GM19240 (cell line): Measurements from ENCODE around the gene DRC7.
A peak's percentile ranks its signal among the peaks of the same experiment; 100 is the strongest.
"Not testable (repeated sequence)": the region's sequence is repeated elsewhere in the genome, so short reads cannot be mapped to it uniquely, and the experiment has no call there.

ENCODE experiments used
- DNase-seq: peaks from one replicate; pipeline ENCODE4 v3.0.0; 2011; ENCODE audit warnings: low spot score; ENCODE audit not compliant: insufficient read length

Gene DRC7

DNA sequence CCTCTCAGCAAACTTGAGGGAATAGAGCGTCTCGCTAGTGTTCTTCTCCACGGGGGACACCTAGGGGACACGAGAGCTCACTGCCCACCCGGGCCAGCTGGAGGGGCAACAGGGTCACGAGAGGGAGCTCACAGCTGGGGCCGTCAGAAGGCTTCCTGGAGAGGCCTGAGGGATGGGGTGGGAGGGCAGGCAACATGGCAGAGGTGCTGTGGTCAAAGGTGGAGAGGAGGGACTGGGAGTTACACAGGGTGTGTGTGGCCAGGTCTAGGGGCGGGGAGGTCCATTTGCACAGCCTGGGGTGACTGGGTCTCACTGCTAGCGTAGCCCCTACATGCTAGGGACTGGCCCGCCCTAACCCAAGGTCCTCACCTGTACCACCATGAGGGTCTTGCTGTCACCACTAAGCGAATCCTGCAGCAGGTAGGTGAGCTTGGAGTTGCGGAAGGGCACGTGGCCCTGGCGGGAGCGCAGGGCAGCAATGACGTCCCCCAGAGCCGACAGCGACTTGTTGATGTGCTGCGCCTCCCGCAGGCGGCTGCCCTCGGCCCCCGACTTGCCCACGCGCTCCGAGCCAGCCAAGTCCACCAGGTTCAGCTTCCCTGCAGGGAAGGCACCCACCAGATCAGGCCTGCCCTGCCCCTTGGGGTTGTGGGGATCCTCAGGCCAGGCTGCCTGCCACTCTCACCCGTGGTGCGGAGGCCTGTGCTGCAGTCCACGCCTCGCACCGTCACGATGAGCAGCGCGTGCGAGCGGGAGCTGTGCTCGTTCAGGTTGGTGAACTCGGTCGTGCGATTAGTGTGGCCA is 66.0 kb downstream of the DRC7 start:
- no peak for DNase-seq

DNA sequence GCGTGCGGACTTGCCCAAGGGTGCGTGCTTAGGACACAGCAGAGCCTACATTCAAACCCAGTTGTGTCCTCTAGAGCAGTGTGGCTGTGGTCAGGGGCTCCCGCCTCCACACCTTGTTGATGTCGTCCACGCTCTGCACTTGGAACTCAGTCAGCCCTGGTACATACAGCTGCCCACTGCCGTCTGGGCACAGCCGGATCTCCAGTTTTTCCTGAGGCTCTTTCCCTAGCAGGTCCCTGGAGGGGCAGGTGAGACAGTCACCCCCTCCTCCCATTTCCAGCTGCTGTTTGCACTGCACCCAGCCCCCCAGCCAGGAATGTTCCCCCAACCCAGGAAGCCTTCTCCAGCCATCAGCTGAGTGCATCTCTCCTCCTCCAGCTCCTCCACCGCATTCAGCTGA is 66.7 kb downstream of the DRC7 start:
- DNase-seq, result no peak

DNA sequence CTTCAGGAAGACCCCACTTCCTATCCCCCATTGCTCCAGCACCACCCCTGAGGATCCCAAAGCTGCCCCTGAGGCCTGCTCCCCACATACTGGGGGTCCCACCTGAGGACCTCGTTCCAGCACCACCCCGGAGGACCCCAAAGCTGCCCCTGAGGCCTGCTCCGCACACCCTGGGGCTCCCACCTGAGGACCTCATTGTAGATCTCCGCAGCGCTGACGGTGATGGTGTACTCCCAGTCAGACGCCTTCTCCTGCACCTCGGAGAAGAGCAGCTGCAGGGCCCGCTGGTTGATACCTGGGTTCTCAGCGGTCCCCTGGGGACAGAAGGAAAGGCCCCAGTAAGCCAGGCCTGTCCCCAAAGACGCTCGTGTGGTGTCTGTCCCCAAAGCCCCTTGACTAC is 67.4 kb downstream of the DRC7 start:
- DNase-seq, result no peak

DNA sequence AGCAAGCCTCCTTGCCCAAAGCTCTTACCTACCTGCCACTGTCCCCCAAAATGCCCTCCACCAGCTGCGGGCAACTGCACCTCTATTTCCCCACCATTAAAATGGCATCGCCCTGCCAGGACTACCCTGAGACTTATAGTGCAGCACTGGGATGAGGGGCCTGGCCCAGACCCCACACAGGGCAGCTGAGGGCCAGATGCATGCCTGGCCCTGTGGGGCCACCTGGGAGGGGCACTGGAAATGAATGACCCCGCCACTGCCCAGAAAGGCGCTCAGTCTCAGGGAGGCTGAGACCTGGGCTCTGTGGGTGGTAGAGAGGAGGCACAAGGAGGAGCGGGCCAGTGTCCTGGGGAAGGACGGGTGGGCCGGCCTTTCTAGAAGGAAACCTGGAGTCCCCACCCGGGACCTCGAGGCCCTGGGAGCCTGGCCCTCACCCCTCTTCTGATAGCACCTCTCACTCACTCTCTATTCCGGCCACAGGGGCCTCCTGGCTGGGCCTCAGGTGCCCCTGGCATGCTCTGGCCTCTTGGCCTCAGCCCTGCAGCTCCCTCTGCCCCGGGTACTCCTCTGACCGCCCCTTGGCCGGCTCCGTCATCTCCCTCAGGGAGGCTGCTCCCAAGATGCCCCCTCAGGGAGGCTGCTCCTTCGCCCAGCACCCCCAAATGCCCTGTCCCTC is 67.9 kb downstream of the DRC7 start:
- DNase-seq, result no peak

DNA sequence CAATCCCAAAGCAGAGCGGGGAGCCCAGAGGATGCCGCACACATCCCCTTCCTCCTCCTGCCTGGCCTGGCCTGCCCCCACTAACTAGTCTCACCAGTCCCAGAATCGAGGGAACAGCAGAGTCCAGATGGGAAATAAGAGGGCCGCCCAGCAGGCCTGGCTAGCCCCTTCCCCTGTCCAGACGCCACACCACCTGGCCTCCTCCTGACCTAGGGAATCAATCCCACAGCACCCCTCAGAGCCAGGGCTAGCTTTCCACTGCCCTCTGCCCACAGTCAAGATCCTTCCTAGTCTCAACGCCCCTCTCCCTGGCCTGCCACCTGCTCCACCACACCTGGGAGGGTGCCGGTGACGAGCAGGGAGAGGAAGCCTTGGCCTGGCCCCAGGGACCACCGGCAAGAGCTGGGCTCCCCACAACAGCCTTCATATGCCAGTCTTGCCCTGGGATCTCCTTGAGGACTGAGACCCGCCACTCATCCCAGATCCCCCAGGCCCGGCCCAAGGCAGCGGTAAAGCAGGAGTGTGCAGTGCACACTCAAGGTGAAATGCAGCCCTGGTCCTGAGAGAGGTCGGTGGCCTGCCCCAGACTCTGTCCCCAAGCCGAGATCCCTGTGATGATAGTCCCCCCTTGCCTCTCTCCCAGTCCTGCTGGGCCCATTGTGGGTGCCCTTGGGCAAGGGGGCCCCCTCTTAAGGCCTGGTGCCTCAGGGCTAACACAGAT is 68.8 kb downstream of the DRC7 start:
- DNase-seq, result no peak

DNA sequence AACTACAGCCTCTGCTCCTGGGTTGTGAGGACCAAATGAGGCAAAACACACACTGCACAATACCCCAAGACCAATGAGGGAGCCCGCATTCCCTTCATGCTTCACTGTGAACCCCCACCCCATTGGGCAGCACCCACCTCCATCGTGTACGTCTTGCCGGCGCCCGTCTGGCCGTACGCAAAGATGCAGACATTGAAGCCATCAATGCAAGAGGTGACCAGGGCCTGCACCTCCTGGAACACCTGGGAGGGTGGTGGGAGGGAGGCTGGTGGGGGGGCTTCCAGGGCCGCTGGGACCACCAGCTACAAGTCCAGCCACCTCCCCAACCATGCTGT is 69.4 kb downstream of the DRC7 start:
- no peak for DNase-seq

DNA sequence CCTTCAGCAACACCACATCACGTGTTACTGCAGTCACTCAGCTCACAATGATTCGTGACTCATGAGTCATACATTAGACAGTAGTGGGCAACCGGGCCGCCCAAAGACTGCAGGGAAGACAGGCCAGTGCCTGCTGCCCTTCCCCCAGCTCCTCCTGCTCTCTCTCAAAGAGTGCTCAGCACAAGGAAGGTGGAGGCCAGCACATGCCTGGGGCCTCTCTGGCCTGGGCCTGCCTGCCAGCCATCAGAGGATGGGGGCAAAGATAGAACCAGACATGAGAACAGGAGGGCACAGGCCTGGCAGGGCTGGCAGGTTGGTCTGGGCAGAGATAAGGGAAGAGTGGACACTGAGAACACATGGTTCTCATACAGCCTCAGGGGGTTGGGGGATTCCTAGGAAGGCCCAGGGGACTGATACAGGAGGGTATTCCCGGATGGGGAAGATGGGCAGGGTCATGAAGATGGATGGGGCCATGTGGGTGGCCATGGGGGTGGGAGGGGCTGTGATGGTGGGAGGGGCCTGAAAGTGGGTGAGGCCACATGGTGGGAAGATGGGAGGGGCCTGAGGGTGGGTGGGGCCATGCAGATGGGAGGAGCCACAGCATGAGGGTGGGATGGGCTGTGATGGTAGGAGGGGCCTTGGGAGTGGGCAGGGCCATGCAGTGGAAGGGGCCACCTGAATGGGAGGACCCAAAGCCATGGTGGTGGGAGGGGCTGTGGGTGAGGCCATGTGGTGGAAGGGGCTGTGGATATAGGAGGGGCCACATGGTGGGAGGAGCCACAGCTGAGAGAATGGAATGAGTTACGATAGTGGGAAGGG is 69.9 kb downstream of the DRC7 start:
- peak; percentile 48 for DNase-seq

DNA sequence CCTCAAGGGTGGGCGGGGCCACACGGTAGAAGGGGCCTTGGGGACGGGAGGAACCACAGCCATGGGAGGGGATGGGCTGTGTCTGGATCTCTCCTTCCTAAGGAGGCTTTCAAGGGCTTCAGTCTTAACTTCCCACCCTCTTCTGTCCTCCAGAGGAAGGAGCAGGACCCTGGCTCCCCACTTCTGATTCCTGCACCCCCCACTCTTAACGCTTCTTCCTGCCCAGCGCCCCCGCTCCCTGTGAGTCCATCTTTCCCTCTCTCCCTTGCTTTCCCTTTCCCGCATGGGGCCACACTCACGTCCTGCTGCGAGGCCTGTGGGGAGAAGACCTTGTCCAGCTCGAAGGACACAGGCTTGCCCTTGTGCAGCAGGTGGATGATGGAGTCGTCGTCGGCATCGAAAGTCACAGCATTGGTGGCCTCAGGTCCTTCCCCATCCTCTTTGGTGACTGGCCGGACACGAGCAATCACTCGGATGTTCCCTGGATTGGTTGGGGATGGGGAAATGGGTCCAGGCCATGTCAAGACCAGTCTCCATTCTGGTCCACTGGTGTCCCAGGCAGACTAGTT is 70.6 kb downstream of the DRC7 start:
- DNase-seq, result no peak

DNA sequence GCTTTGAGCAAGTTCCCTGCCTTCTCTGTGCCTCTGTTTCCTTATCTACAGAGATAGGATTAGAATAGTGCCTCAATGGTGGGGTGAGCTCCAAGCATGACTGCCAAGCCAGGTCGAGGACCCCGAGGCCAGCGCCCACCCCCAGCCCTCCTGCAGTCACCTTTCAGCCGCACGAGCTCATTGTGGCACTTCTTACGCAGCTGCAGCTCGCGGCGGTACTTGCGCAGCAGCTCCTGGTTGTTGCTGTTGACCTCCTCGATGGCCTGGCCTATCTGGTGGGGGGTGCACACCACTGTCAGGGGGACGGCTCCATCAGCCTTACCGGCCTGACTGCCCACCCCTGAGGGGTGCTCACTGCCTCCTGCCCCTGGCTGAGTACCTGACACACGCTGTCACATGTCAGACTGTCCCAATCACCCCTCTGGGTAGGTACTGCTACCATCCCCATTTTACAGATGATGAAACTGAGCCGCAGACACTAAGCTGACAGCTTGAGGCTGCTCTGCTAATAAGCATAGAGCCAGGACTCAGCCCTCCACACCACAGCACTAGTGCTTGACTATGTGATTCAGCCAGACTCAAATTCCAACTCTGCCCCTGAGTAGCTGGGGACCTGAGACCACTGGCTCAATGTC is 72.2 kb downstream of the DRC7 start:
- DNase-seq, result no peak

DNA sequence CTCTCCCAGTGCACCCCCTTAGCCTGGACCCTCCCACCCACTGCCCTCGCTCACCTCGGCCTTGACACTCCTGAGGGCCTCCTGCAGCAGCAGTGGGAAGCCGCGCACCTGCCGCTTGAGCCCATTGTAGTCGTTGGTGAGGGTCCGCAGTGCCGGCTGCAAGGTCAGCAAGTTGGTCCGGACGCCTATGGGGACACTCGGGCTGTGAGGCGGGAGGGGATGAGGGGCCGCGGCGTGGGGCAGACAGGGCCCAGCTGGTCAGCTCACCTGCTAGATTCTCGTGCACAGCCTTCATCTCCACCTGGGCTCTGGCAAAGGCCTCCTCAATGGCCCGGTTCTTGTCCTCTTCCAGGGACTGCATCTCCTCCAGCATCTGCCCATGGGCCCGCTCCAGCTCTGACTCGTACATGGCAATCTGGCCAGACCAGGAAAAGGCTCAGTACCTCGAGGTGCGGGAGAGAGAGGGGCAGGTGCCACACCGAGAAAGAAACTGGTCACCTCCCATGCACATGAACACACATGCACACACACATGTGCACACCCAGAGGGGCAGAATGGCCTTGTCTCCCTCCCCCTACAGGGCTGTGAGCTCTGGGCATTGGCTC is 75.0 kb downstream of the DRC7 start:
- no peak for DNase-seq

DNA sequence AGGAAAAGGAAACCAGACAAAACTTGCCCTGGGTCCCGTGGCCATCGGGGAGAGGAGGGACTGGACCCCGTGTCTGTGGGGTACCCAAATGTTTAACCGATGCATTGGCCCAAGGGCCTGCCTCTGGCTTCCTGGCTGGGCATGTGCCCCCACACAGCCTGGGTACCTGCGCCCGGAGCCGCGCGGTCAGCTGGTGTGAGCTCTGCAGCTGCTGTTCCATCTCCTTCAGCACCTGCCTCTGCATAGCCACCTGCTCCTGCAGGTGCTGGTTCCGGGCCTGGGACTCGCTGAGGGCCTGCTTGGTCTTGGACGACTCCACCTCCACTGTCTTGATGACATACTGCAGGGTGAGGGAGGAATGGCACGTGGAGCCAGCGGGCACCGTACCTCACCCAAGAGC is 75.8 kb downstream of the DRC7 start:
- DNase-seq, result no peak

DNA sequence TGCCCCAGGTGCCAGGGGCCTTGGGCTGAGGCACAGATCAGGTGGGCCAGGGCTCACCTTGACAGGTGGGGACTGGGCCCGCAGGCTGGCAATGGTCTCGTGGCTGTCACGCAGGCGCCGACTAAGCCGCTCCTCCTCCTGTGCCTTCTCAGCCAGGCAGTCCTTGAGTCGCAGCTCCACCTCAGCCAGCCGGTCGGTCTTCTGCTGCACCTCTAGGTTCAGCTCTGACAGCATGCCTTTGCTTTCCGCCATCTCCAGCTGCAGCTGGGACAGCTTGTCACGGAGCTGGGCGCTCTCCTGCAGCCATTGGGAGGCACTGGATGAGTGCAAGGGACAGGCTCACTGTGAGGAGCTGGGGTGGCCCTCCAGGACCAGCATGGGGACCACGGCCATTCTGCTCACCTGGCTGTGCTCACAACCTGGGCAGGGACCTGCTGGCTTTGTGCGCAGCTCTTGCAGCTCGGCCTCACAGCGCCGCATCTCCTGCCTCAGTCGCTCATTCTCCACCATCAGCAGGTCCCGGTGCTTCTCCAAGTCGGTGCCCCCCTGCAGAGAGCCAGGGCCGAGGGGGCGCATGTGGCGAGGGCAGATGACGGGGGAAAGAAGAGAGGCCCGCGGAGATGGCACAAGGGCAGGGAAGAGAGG is 76.7 kb downstream of the DRC7 start:
- no peak for DNase-seq

DNA sequence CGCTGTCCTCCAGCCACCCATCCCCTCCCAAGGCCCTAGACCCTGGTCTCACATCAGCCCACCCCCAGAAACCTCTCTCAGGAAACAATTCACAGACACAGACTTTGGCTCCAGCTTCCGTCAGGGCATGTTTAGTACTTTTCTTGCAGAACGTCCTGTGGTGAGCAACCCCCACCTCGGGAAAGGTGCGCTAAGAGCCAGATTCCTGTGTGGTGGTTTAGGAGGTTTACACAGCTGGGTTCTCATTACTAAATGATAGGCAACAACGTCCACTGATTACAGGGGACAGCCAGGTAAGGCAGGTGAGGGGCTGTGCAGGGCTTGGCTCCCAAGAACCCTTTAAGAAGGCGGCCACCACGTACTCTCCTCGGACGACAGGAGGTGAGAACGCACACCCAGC is 78.4 kb downstream of the DRC7 start:
- no peak for DNase-seq

DNA sequence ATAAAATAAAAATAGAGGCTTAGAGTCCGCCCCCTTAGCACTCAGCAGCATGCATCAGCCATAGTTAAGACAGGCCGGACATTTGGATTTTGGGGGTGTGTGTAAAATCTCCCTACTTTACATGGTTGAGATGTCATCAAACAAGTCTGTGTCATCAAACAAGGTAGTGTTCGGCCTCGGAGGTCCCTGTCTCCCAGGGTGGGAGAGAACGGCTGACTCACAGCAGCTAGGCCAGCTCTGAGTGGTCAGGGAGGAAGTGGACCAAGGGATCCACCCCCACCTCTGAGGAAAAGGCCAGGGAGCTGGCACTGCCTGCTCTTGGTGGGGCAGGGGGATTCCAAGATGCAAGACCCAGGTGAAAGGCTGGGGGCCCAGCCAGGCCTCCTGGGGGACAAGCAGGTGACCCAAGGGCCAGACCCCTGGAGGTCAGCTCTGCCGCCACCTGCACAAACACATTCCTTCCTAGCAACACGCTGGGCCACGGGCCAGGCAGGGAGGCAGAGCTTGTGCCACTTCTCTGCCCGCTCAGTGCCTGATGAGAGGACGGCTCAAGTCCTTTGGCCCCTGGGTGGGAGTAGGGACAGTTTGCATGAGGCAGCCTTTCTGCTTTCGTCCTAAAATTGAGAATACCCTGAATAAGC is 79.2 kb downstream of the DRC7 start:
- no peak for DNase-seq

DNA sequence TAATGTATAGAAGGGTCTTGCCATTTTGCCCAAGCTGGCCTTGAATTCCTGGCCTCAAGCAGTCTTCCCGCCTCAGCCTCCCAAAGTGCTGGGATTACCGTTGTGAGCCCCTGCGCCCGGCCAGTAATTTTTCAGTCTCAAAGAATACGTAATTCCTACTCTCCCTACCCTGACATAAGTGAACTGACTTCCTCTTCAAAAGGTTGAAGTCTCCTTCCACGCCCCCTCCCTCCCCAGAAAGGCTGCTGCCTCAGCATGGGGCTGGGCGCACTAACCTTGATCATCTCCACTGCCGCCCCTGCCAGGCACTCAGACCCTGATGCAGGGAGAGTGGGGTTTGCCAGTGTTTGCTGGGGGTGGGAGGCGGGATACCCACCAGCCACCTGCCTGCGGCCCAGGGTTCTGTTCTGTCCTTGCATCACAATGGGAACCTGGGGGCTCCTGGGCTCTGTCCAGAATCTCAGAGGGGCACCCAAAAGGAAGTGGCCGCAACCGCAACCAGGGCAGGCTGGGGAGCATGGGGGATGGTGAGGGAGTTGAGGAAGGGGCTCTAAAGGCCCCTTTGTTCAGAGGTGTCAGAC is 80.2 kb downstream of the DRC7 start:
- DNase-seq, result no peak

DNA sequence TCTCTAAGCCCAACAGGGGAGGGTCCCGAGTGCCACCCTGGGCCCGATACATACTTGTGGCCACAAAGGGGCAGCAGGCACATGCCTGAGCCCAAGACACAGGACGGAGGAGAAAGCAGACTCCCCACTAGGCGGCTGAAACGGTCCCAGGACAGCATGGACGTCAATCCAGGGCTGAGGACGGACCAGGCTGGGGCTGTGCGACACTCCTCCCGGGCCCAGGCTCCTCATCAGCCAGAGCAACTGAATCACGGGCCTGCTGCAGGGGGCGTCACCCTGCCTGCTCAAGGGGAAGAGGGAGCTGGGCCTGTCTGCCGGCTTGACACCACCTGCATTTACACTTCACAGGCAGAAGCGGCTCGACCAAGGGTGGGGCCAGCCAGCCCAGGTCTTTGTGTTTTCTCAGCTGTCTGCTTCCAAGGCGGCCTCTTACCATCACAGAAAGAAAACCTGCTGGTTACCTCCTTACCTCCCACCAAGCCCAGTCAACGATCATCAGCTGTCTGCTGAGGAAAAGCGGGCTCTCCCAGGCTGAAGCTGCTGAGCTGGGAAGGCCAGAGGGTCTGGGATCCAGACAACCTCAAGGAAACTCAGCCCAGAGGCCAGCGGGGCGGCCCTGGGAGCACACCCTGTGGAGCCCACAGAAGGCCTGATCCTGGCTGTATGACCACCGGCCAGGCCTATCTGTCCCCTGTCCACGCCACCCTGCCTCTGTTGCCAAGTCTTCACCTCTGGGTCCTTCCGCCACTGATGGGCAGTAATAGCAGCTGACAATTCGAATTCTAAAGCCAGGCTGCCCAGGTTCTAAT is 81.3 kb downstream of the DRC7 start:
- no peak for DNase-seq

DNA sequence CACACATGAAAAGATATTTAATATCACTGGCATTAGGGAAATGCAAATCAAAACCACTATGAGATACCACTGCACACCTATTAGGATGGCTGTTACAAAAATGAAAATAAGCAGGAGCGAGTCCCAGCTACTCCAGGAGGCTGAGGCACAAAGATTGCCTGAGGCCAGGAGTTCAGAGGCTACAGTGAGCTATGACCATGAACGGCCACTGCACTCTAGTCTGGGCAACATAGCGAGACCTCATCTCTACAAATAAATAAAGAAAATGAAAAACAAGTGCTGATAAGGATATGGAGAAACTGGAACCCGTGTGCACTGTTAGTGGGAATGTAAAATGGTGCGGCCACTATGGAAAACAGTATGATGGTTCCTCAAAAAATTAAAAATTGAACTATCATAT is 84.1 kb downstream of the DRC7 start:
- no peak for DNase-seq

DNA sequence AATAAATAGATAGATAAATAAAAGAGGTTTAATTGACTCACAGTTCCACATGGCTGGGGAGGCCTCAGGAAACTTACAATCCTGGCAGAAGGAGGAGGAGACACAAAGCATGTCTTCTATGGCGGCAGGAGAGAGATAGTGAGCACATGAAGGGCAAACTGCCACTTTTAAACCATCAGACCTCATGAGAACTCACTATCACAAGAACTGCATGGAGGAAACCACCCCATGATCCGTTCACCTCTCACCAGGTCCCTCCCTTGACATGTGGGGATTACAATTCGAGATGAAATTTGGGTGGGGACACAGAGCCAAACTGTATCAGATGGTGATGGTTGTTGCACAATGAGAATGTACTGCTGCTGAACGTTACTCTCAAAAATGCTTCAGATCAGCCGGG is 85.2 kb downstream of the DRC7 start:
- DNase-seq, result not testable (repeated sequence)
